ENCODE measurements around the gene BIRC3. TPM values are rescaled to one million over a fixed set of nuclear protein-coding genes. Genes with fewer than 3 reads are reported as not detected.
A peak's percentile ranks its signal among the peaks of the same experiment; 100 is the strongest.

Gene BIRC3
- total RNA-seq, 2 experiments from 2014 or later, result 115 to 124 TPM

GRCh38 chr11:102361086-102362031, 44.1 kb downstream of the BIRC3 start:
- Mint-ChIP-seq H3K27ac (peak overlapping the region; percentile 95), H3K9me3 (peaks cover 5% of the 10 kb centered on the region), H3K36me3 (ENCODE audit: low read depth) (peaks cover 97% of the 10 kb centered on the region), H3K4me3 (peak overlapping the region; percentile 44), H3K4me1 (ENCODE audit: low read depth) (peaks cover 49% of the 10 kb centered on the region), H3K27me3 (no peaks in the 10 kb centered on the region)
- ChIA-PET POLR2A (interaction anchor here (0.6 to 2.4 kb wide), 10 partner anchors 11 to 92 kb away, joined by 3 to 13 read pairs (median 3); partner anchors contain the start of gene BIRC2), CTCF (interaction anchor here (0.5 to 2.5 kb wide), 10 partner anchors 11 to 67 kb away, joined by 3 to 7 read pairs (median 3); no protein-coding TSS in a partner anchor)
- DNase-seq (peak; percentile 35 to 85 (median 60)), ATAC-seq (ENCODE audit: poor library complexity) (peak; percentile 74)
- intact Hi-C loops (cut with DNase I, micrococcal nuclease), result loop anchor here (1.0 to 10.0 kb wide), 3 partner anchors 15 to 583 kb away; no protein-coding TSS in a partner anchor
- Histone ChIP-seq H3K4me1 (ENCODE audit: insufficient read depth, low read length) (peaks cover 17% of the 10 kb centered on the region), H3K4me3 (ENCODE audit: low read length) (peak overlapping the region; percentile 24), H3K27me3 (ENCODE audit: control insufficient read depth in 1 of 2, insufficient read depth in 2 of 2, low read length in 2 of 2) (no peaks in the 10 kb centered on the region), H3K9me3 (ENCODE audit: control insufficient read depth in 1 of 2, insufficient read depth in 1 of 2, low read length in 2 of 2) (peaks cover 4 to 7% of the 10 kb centered on the region in 2 experiments), H3K27ac (ENCODE audit: low read depth in 1 of 2, low read length in 2 of 2) (peak overlapping the region; percentile 46 to 76), H3K36me3 (ENCODE audit: insufficient read depth, low read length) (peaks cover 60% of the 10 kb centered on the region)
- no peak for TF ChIP-seq CTCF (IDR thresholded peaks at IDR 0.05)

GRCh38 chr11:102364991-102365390, 47.7 kb downstream of the BIRC3 start:
- Mint-ChIP-seq H3K27ac (peak overlapping the region; percentile 76), H3K4me3 (no peak overlapping the region), H3K9me3 (no peaks in the 10 kb centered on the region), H3K36me3 (ENCODE audit: low read depth) (peaks cover 86% of the 10 kb centered on the region), H3K4me1 (ENCODE audit: low read depth) (peaks cover 51% of the 10 kb centered on the region), H3K27me3 (no peaks in the 10 kb centered on the region)
- Histone ChIP-seq H3K9me3 (ENCODE audit: control insufficient read depth in 1 of 2, insufficient read depth in 1 of 2, low read length in 2 of 2) (peaks cover 0 to 1% of the 10 kb centered on the region in 2 experiments), H3K27ac (ENCODE audit: low read depth in 1 of 2, low read length in 2 of 2) (no peak overlapping the region), H3K4me1 (ENCODE audit: insufficient read depth, low read length) (peaks cover 15% of the 10 kb centered on the region), H3K27me3 (ENCODE audit: control insufficient read depth in 1 of 2, insufficient read depth in 2 of 2, low read length in 2 of 2) (no peaks in the 10 kb centered on the region), H3K4me3 (ENCODE audit: low read length) (no peak overlapping the region), H3K36me3 (ENCODE audit: insufficient read depth, low read length) (peaks cover 57% of the 10 kb centered on the region)
- ATAC-seq (ENCODE audit: poor library complexity) (no peak), DNase-seq (no peak)
- POLR2A ChIA-PET, result no interaction called here
- CTCF ChIA-PET, result interaction anchor here (1.3 to 1.7 kb wide), 3 partner anchors 18 to 131 kb away, joined by 3 read pairs; partner anchors contain the start of gene BIRC2
- intact Hi-C loops (cut with DNase I, micrococcal nuclease), result loop anchor here (5.0 to 10.0 kb wide), 4 partner anchors 58 to 580 kb away; partner anchors contain the start of gene TMEM123 (in 1 of the 2)
- no peak for TF ChIP-seq CTCF (IDR thresholded peaks at IDR 0.05)

- DNase-seq, result peak in 3 of 14 experiments; percentile 56 to 64 (median 60)
- ChIA-PET CTCF (interaction anchor here (0.7 to 3.0 kb wide), 9 partner anchors 8 to 129 kb away, joined by 3 to 17 read pairs (median 5); no protein-coding TSS in a partner anchor), POLR2A (interaction anchor here (0.8 to 1.6 kb wide), 3 partner anchors 14 to 129 kb away, joined by 5 to 6 read pairs (median 5); no protein-coding TSS in a partner anchor)
- Mint-ChIP-seq H3K9me3 (no peaks in the 10 kb centered on the region), H3K27me3 (no peaks in the 10 kb centered on the region), H3K4me1 (ENCODE audit: low read depth) (peaks cover 34% of the 10 kb centered on the region), H3K36me3 (ENCODE audit: low read depth) (peaks cover 69% of the 10 kb centered on the region), H3K4me3 (no peak overlapping the region), H3K27ac (peak overlapping the region; percentile 75)
- no peak overlapping the region for H3K27ac ChIP-seq (ENCODE audit: low read depth in 1 of 2, low read length in 2 of 2)
- H3K4me3 ChIP-seq (ENCODE audit: low read length), result no peak overlapping the region
- no peaks in the 10 kb centered on the region for H3K27me3 ChIP-seq (ENCODE audit: control insufficient read depth in 1 of 2, insufficient read depth in 2 of 2, low read length in 2 of 2)
- H3K4me1 ChIP-seq (ENCODE audit: insufficient read depth, low read length), result no peaks in the 10 kb centered on the region
- peak; percentile 59 for TF ChIP-seq CTCF (IDR thresholded peaks at IDR 0.05)
- peaks cover 55% of the 10 kb centered on the region for H3K36me3 ChIP-seq (ENCODE audit: insufficient read depth, low read length)
- intact Hi-C loops (cut with DNase I, micrococcal nuclease), result loop anchor here (1.0 to 10.0 kb wide), 4 partner anchors 85 to 577 kb away; partner anchors contain the start of gene TMEM123 (in 1 of the 2)
- no peaks in the 10 kb centered on the region for H3K9me3 ChIP-seq (ENCODE audit: control insufficient read depth in 1 of 2, insufficient read depth in 1 of 2, low read length in 2 of 2)
- ATAC-seq (ENCODE audit: poor library complexity), result peak; percentile 78
Observed at GRCh38 chr11:102367364-102367763, 50.1 kb downstream of the BIRC3 start.

Measured in CD4-positive, alpha-beta T cell (primary cell).